ENCODE data around the gene DMBX1.

DNA sequence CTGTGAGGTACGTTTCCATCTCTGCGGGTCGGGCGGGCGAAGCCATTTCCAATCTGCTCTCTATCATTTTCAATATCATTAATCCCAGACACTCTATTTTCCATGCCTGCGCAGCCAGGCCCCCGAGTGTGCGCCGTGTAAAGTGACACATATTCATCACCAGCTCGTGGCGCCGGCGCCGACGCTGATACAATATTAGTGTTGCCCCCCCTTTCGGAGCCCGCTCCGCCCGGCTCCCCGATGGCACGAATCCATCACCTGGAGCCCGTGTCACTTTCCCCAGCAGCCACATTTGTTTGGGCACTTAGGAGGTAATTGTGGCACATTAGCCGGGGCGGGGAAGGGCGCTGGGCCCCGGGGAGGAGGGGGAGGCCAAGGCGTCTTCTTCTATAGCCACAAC is 33.7 kb upstream of the DMBX1 start:
- TF ChIP-seq, protein P1, sequence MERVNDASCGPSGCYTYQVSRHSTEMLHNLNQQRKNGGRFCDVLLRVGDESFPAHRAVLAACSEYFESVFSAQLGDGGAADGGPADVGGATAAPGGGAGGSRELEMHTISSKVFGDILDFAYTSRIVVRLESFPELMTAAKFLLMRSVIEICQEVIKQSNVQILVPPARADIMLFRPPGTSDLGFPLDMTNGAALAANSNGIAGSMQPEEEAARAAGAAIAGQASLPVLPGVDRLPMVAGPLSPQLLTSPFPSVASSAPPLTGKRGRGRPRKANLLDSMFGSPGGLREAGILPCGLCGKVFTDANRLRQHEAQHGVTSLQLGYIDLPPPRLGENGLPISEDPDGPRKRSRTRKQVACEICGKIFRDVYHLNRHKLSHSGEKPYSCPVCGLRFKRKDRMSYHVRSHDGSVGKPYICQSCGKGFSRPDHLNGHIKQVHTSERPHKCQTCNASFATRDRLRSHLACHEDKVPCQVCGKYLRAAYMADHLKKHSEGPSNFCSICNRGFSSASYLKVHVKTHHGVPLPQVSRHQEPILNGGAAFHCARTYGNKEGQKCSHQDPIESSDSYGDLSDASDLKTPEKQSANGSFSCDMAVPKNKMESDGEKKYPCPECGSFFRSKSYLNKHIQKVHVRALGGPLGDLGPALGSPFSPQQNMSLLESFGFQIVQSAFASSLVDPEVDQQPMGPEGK (CRISPR knock-in tag; IDR thresholded peaks at IDR 0.05; ENCODE audit: borderline replicate concordance) = no peak
- no peak for TF ChIP-seq ZC3H10 (CRISPR knock-in tag; IDR thresholded peaks at IDR 0.05)
- TF ChIP-seq ZFP30 (CRISPR knock-in tag; IDR thresholded peaks at IDR 0.05) = no peak
- no peak for TF ChIP-seq ZNF70 (CRISPR knock-in tag; IDR thresholded peaks at IDR 0.05)
- no peak for TF ChIP-seq OSR1 (CRISPR knock-in tag; IDR thresholded peaks at IDR 0.05)
- TF ChIP-seq ARNTL (CRISPR knock-in tag; IDR thresholded peaks at IDR 0.05; ENCODE audit: borderline replicate concordance, low read depth) = no peak
- no peak for TF ChIP-seq RARB (CRISPR knock-in tag; IDR thresholded peaks at IDR 0.05)
- no peak for TF ChIP-seq ZNF8 (CRISPR knock-in tag; IDR thresholded peaks at IDR 0.05)

Data from SK-N-SH treated with all-trans-retinoic acid at 6 μM for 48 hours (cell line).